ENCODE data around the gene MAPK8IP3. TPM values are rescaled to one million over a fixed set of nuclear protein-coding genes. Genes with fewer than 3 reads are reported as not detected.

The MAPK8IP3 gene
- total and polyA plus RNA-seq, 9 of the 15 experiments (the other 6 are each of a cell fraction or from before 2014, with no cell fraction given): 0.17 to 58.7 (median 16.7) TPM

- TF ChIP-seq, protein P1, sequence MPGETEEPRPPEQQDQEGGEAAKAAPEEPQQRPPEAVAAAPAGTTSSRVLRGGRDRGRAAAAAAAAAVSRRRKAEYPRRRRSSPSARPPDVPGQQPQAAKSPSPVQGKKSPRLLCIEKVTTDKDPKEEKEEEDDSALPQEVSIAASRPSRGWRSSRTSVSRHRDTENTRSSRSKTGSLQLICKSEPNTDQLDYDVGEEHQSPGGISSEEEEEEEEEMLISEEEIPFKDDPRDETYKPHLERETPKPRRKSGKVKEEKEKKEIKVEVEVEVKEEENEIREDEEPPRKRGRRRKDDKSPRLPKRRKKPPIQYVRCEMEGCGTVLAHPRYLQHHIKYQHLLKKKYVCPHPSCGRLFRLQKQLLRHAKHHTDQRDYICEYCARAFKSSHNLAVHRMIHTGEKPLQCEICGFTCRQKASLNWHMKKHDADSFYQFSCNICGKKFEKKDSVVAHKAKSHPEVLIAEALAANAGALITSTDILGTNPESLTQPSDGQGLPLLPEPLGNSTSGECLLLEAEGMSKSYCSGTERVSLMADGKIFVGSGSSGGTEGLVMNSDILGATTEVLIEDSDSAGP (CRISPR knock-in tag; IDR thresholded peaks at IDR 0.05): no peak
- TF ChIP-seq, protein P2, sequence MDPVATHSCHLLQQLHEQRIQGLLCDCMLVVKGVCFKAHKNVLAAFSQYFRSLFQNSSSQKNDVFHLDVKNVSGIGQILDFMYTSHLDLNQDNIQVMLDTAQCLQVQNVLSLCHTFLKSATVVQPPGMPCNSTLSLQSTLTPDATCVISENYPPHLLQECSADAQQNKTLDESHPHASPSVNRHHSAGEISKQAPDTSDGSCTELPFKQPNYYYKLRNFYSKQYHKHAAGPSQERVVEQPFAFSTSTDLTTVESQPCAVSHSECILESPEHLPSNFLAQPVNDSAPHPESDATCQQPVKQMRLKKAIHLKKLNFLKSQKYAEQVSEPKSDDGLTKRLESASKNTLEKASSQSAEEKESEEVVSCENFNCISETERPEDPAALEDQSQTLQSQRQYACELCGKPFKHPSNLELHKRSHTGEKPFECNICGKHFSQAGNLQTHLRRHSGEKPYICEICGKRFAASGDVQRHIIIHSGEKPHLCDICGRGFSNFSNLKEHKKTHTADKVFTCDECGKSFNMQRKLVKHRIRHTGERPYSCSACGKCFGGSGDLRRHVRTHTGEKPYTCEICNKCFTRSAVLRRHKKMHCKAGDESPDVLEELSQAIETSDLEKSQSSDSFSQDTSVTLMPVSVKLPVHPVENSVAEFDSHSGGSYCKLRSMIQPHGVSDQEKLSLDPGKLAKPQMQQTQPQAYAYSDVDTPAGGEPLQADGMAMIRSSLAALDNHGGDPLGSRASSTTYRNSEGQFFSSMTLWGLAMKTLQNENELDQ (CRISPR knock-in tag; IDR thresholded peaks at IDR 0.05; ENCODE audit: borderline replicate concordance): no peak
- TF ChIP-seq PHF20 (IDR thresholded peaks at IDR 0.05; ENCODE audit: partially characterized antibody) (no peak), ARID3B (CRISPR knock-in tag; IDR thresholded peaks at IDR 0.05; ENCODE audit: borderline replicate concordance) (no peak)
Measured at GRCh38 chr16:1763521-1764511, 57.8 kb downstream of the MAPK8IP3 start (continued).
